ENCODE results near the gene PKMYT1. TPM values are rescaled to one million over a fixed set of nuclear protein-coding genes. Genes with fewer than 3 reads are reported as not detected.

Gene PKMYT1
- total RNA-seq, 2 experiments from 2014 or later = 101 to 117 TPM

DNA sequence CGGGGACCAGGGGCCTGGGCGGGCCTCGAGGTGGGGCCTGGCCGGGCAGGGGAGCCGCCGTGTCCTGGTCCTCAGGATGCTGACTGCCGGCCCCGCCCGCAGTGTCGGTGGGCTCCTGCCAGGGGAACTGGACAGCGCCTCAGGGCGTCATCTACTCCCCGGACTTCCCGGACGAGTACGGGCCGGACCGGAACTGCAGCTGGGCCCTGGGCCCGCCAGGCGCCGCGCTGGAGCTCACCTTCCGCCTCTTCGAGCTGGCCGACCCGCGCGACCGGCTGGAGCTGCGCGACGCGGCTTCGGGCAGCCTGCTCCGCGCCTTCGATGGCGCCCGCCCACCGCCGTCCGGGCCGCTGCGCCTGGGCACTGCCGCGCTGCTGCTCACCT is 13.4 kb downstream of the PKMYT1 start:
- peak; percentile 37 for DNase-seq
- no peak overlapping the region for H3K27ac Mint-ChIP-seq
- H3K9me3 Mint-ChIP-seq (ENCODE audit: low read depth) = no peaks in the 10 kb centered on the region
- no peak for ATAC-seq
- no peak overlapping the region for H3K4me3 Mint-ChIP-seq
- peaks cover 27% of the 10 kb centered on the region for H3K27me3 Mint-ChIP-seq
- peaks cover 40% of the 10 kb centered on the region for H3K4me1 Mint-ChIP-seq
- CTCF ChIA-PET = interaction anchor here (0.8 to 1.2 kb wide), 2 partner anchors 11 to 55 kb away, joined by 3 to 4 read pairs; partner anchors contain the start of gene FLYWCH1
- POLR2A ChIA-PET = interaction anchor here (0.9 kb wide), 1 partner anchor 162 kb away, joined by 3 read pairs; no protein-coding TSS in a partner anchor
- intact Hi-C loops (cut with DNase I, micrococcal nuclease) = loop anchor here in 1 of 2 experiments (5.0 kb wide), 1 partner anchor 294 kb away; no protein-coding TSS in a partner anchor
- peaks cover 6% of the 10 kb centered on the region for H3K36me3 Mint-ChIP-seq (ENCODE audit: low read depth)

DNA sequence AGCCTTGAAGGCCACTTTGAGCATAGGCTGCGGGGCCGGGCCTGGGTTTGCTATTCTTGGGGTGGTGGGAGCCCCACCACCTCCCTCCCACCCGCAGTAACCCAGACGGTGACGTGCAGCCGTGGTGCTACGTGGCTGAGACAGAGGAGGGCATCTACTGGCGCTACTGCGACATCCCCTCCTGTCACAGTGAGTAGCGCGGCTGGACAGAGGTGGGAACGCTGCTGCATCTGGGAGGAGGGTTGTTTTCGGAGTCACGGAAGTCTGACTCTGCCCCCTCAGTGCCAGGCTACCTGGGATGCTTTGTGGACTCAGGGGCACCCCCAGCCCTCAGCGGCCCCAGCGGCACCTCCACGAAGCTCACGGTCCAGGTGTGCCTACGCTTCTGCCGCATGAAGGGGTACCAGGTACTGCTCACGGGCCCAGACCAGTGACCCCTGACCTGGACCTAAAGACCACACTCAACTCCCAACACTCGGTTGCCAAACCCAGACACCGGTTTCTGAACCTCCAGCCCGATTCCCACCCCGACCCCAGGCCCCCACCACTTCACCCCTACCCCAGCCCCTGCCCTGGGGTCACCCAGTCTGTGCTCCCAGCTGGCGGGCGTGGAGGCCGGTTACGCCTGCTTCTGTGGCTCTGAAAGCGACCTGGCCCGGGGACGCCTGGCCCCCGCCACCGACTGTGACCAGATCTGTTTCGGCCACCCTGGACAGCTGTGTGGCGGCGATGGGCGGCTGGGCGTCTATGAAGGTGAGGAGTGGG is 14.0 kb downstream of the PKMYT1 start:
- DNase-seq = no peak
- peaks cover 30% of the 10 kb centered on the region for H3K27me3 Mint-ChIP-seq
- H3K27ac Mint-ChIP-seq = no peak overlapping the region
- peaks cover 40% of the 10 kb centered on the region for H3K4me1 Mint-ChIP-seq
- POLR2A ChIA-PET = interaction anchor here (0.9 kb wide), 1 partner anchor 163 kb away, joined by 3 read pairs; no protein-coding TSS in a partner anchor
- intact Hi-C loops (cut with DNase I, micrococcal nuclease) = loop anchor here in 1 of 2 experiments (5.0 kb wide), 1 partner anchor 294 kb away; no protein-coding TSS in a partner anchor
- H3K36me3 Mint-ChIP-seq (ENCODE audit: low read depth) = peaks cover 4% of the 10 kb centered on the region
- CTCF ChIA-PET = interaction anchor here (1.2 kb wide), 1 partner anchor 54 kb away, joined by 4 read pairs; the partner anchor contains the start of gene FLYWCH1
- no peak for ATAC-seq
- no peak overlapping the region for H3K4me3 Mint-ChIP-seq
- H3K9me3 Mint-ChIP-seq (ENCODE audit: low read depth) = no peaks in the 10 kb centered on the region

DNA sequence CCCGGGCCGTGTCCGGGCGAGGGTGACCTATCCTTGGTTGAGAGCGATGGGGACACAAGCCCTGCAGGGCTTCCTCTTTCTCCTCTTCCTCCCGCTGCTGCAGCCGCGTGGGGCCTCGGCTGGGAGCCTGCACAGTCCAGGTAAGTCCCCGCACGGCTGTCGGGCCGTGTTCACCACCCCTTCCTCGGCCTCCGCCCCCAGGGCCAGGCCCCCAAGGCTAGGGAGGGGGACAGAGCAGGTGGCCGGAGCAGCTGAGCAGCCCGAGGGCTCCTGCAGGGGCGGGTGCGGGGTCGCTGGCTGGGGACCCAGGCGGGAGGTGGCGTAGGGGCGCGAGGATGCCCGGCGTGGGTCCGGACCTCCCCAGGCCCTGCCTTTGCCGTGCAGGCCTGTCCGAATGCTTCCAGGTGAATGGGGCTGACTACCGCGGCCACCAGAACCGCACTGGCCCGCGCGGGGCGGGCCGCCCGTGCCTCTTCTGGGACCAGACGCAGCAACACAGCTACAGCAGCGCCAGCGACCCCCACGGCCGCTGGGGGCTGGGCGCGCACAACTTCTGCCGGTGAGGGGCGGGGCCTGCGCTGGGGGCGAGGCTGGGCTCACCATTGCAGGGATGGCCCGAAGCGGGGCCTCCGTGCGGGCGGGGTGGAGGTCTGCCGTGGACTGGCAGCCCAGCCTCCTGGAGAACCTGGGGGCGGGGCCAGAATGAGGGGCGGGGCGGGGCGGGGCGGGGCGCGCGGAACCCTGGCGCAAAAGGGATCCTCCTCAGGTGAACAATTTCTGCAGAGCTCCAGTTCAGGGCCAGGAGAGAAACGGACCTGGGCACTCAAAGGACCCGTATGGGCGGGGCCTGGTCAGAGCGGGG is 15.5 kb downstream of the PKMYT1 start:
- Mint-ChIP-seq H3K27me3 (peaks cover 31% of the 10 kb centered on the region), H3K4me3 (peak overlapping the region; percentile 57), H3K9me3 (ENCODE audit: low read depth) (no peaks in the 10 kb centered on the region), H3K36me3 (ENCODE audit: low read depth) (peaks cover 2% of the 10 kb centered on the region), H3K4me1 (peaks cover 32% of the 10 kb centered on the region), H3K27ac (no peak overlapping the region)
- CTCF ChIA-PET = interaction anchor here (0.6 to 1.3 kb wide), 8 partner anchors 12 to 78 kb away, joined by 3 to 6 read pairs (median 4); no protein-coding TSS in a partner anchor
- peak; percentile 18 for ATAC-seq
- intact Hi-C loops (cut with DNase I, micrococcal nuclease) = loop anchor here in 1 of 2 experiments (1.0 to 5.0 kb wide), 3 partner anchors 16 to 292 kb away; partner anchors contain the start of genes FLYWCH2 and PKMYT1
- DNase-seq = peak; percentile 82
- POLR2A ChIA-PET = interaction anchor here (0.6 kb wide), 1 partner anchor 211 kb away, joined by 3 read pairs; no protein-coding TSS in a partner anchor

DNA sequence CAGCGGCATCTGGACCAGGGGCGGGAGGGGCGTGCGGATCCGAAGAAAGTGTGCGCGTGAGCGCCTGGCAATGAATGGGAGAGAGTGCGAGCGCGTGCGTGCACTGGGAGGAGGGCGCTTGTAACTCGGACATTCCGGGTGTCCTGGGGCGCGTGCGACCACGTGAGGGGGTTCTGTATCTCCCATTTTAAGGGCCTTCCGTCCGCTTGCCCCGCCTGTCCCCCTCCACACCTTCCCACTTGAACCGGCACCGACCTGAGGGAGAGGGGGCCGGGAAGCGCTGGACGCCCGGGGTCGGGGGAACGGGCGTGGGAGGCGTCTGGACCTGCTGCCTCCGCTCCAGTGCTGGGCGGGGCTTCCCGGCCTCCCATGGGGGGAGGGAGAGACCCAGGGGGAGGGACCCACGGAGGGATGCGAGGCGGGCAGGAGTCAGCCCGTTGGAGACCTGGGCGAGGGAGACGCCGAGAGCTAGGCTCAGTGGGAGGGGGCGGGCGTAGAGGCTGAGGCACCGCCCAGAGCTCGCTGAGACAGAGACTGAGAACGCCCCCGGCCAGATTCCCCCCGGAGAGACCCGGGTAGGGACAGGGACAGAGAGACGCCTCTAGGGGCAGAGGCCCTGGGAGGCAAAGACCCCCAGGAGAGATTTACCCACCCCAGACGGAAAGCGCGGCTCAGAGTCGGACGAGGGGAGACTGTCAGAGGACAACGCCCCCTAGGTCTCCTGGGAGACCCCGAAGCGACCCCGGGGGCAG is 16.3 kb downstream of the PKMYT1 start, which contains the start of gene KREMEN2:
TSS of gene KREMEN2 (plus strand) at position 553 of the 752 bp plus-strand sequence. CDS start 246 bp downstream, outside the sequence.
- peaks cover 32% of the 10 kb centered on the region for H3K4me1 Mint-ChIP-seq

DNA sequence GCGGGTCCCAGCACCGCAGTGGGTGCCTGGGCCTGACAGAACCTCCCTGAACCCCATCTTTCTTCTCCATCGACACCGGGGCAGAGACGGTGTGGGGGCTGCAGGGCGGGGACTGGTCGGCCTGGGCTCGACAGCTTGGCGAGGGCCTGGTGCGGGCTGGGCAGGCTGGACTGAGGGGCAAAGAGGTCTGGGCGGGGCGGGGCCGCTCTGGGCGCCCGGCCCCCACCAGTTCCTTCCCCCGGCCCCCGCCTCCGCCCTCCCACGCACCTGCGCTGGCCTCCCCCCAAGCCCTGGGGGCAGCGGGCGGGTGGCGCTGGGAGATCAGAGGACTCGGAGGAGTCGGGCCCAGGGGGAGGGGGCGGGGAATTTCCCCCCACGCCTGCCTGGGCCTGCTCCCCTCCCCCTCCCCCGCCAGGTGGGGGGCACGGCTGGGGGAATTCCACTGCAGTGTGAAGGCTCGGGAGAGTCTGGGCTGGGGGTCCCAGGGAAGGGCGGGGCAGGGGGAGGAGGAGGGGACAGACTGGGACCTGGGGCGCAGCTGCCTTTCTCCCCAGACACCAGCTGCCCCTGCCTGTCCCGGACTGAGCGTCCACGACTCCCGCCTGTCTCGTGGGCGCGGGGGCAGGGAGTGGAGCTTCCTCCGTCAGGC is 17.0 kb downstream of the PKMYT1 start:
- peak; percentile 36 for DNase-seq
- no peaks in the 10 kb centered on the region for H3K9me3 Mint-ChIP-seq (ENCODE audit: low read depth)
- ChIA-PET POLR2A (no interaction called here), CTCF (interaction anchor here (0.6 to 2.2 kb wide), 9 partner anchors 9 to 149 kb away, joined by 3 to 7 read pairs (median 4); partner anchors contain the start of gene PKMYT1)
- H3K27me3 Mint-ChIP-seq = peaks cover 28% of the 10 kb centered on the region
- peaks cover 25% of the 10 kb centered on the region for H3K4me1 Mint-ChIP-seq
- no peak overlapping the region for H3K27ac Mint-ChIP-seq
- H3K4me3 Mint-ChIP-seq = peak overlapping the region; percentile 57
- peaks cover under 1% of the 10 kb centered on the region for H3K36me3 Mint-ChIP-seq (ENCODE audit: low read depth)
- intact Hi-C loops (cut with DNase I, micrococcal nuclease) = no loop called here
- no peak for ATAC-seq

More for the DNA sequence above, 16.3 kb downstream of the PKMYT1 start, which contains the start of gene KREMEN2:
- intact Hi-C loops (cut with DNase I, micrococcal nuclease) = no loop called here
- no peaks in the 10 kb centered on the region for H3K9me3 Mint-ChIP-seq (ENCODE audit: low read depth)
- peak within 1 kb of the TSS; percentile 57 for H3K4me3 Mint-ChIP-seq
- DNase-seq (peak; percentile 67), ATAC-seq (peak; percentile 23)
- POLR2A ChIA-PET = no interaction called here
- peaks cover 2% of the 10 kb centered on the region for H3K36me3 Mint-ChIP-seq (ENCODE audit: low read depth)
- H3K27me3 Mint-ChIP-seq = peaks cover 31% of the 10 kb centered on the region
- H3K27ac Mint-ChIP-seq = no peak within 1 kb of the TSS
- CTCF ChIA-PET = interaction anchor here (0.7 to 1.3 kb wide), 8 partner anchors 11 to 150 kb away, joined by 3 to 6 read pairs (median 4); no protein-coding TSS in a partner anchor

DNA sequence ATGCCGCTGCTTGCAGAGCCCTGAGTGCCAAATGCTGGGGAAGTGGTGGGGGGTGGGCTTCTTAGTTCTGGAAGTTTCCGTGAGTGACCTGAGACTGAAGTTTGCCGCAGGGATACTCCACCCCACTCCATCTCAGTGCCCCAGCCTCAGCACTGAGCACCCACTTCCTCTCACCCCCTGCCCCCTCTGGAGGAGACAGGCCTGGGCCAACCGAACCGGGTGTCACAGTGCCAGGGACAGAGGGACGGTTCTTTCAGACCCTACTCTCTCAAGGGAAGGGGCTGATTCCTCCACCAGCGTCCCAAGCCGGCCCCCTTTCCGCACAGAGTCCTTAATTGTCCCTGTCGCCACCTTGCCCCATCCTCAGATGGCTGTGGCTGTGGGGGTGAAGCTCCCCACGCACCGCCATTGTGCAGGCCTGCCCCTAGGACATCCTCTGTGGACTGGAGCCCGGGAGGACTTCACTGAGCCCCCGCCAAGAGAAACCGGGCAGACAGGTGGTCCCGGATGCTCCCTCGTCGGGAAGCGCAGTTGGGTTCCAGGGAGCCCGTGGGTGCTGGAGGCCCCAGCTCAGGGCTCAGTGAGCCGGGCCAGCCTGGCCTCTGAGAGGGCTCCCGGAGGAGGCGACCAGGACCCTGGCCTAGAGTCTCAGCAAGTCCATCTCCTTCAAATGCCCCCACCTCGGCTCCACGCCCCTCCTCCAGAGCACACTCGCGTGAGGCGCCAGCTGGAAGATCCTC is 17.7 kb downstream of the PKMYT1 start:
- Mint-ChIP-seq H3K9me3 (ENCODE audit: low read depth) (no peaks in the 10 kb centered on the region), H3K36me3 (ENCODE audit: low read depth) (no peaks in the 10 kb centered on the region)

DNA sequence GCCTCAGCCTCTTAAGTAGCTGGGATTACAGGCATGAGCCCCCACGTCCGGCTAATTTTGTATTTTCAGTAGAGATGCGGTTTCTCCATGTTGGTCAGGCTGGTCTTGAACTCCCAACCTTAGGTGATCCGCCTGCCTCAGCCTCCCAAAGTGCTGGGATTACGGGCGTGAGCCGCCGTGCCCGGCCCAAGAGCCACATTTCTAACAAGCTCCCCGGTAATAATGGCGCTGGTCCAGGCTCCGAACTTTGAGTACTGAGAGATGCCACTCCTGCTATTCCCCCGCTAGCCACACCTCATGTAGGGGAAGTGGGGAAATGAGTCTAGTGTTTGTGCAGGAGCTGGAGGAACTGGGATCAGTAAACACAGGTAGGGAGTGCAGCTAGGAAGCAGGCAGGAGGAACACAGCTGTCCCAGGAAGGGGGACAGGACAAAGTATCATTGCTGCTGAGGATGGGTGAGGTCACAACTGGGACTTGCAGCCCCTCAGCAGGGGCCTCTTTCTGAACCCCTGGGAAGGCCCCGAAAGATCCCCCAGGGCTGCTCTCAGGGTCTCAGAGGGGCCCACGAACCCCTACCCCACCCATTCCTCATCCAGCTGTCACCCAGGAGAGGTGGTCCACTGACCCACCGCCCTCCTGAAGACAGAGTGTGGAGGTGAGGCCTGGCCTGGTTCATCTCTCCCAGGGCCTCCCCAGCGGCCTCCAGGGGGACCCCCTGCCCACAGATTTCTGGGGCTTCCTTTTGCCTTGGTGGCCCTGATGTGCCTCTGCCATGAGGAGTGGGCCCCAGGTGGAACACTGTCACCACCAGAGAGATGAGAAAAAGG is 19.8 kb downstream of the PKMYT1 start:
- Mint-ChIP-seq H3K27me3 (peaks cover 21% of the 10 kb centered on the region), H3K4me1 (peaks cover 17% of the 10 kb centered on the region), H3K27ac (no peak overlapping the region), H3K36me3 (ENCODE audit: low read depth) (no peaks in the 10 kb centered on the region), H3K9me3 (ENCODE audit: low read depth) (no peaks in the 10 kb centered on the region), H3K4me3 (no peak overlapping the region)
- CTCF ChIA-PET = interaction anchor here (0.6 to 1.5 kb wide), 4 partner anchors 14 to 809 kb away, joined by 3 to 4 read pairs (median 4); no protein-coding TSS in a partner anchor
- DNase-seq = no peak
- intact Hi-C loops (cut with DNase I, micrococcal nuclease) = no loop called here
- ATAC-seq = no peak
- POLR2A ChIA-PET = interaction anchor here (1.2 kb wide), 1 partner anchor 15 kb away, joined by 3 read pairs; no protein-coding TSS in a partner anchor

More for the DNA sequence above, 17.7 kb downstream of the PKMYT1 start:
- DNase-seq (no peak), ATAC-seq (no peak)
- no peak overlapping the region for H3K4me3 Mint-ChIP-seq
- peaks cover 19% of the 10 kb centered on the region for H3K4me1 Mint-ChIP-seq
- peaks cover 23% of the 10 kb centered on the region for H3K27me3 Mint-ChIP-seq
- no peak overlapping the region for H3K27ac Mint-ChIP-seq
- POLR2A ChIA-PET = no interaction called here
- intact Hi-C loops (cut with DNase I, micrococcal nuclease) = no loop called here
- CTCF ChIA-PET = interaction anchor here (0.6 to 2.2 kb wide), 9 partner anchors 8 to 1652 kb away, joined by 3 to 7 read pairs (median 3); partner anchors contain the start of genes PKMYT1 and ZNF213

DNA sequence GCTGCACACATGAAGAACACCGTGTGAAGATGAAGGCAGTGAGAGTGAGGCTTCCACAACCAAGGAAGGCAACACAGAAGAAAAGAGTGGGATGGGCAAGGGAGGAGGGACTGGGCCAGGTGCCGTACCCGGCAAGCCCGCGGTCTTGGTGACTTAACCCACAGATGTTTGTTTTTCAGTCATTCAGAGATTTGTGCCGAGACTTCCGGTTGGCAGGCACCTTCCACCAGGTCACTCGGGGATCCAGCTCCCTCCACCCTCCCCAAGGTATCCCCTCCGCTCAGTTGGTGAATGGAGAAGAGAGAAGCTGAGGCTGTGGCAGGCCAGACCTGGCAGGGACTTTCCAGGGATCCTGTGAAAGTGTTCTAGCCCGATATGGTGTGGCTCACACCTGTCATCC is 21.0 kb downstream of the PKMYT1 start:
- H3K36me3 Mint-ChIP-seq (ENCODE audit: low read depth) = no peaks in the 10 kb centered on the region
- H3K4me1 Mint-ChIP-seq = peaks cover 14% of the 10 kb centered on the region
- CTCF ChIA-PET = interaction anchor here (0.6 to 1.0 kb wide), 2 partner anchors 48 to 61 kb away, joined by 4 to 5 read pairs; no protein-coding TSS in a partner anchor
- intact Hi-C loops (cut with DNase I, micrococcal nuclease) = no loop called here
- H3K4me3 Mint-ChIP-seq = no peak overlapping the region
- H3K9me3 Mint-ChIP-seq (ENCODE audit: low read depth) = no peaks in the 10 kb centered on the region
- POLR2A ChIA-PET = interaction anchor here (1.2 kb wide), 1 partner anchor 13 kb away, joined by 3 read pairs; no protein-coding TSS in a partner anchor
- no peak for DNase-seq
- ATAC-seq = no peak
- H3K27ac Mint-ChIP-seq = no peak overlapping the region
- peaks cover 19% of the 10 kb centered on the region for H3K27me3 Mint-ChIP-seq

DNA sequence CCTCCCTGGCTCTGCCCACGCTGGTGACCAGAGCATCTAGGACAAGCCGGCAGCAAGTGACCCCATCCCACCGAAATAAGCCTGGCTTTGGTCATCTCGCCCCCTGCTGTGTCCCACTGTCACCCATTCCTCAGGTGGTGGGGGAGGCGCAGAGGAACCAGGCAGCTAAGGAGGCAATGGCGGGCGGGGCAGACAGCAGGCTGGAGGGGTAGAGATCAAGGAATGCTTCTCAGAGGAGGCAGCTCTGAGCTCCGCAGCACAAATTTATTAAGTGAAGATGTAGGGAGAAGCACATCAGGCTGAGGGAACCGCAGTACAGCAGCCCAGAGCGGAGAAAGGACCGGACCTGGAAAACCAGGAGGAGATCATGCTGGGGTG is 23.7 kb downstream of the PKMYT1 start:
- no peak for ATAC-seq
- Mint-ChIP-seq H3K27me3 (peaks cover 8% of the 10 kb centered on the region), H3K9me3 (ENCODE audit: low read depth) (no peaks in the 10 kb centered on the region), H3K4me1 (peaks cover 3% of the 10 kb centered on the region), H3K27ac (no peak overlapping the region), H3K4me3 (no peak overlapping the region), H3K36me3 (ENCODE audit: low read depth) (no peaks in the 10 kb centered on the region)
- no peak for DNase-seq
- ChIA-PET POLR2A (interaction anchor here (0.7 kb wide), 1 partner anchor 14 kb away, joined by 3 read pairs; no protein-coding TSS in a partner anchor), CTCF (no interaction called here)
- intact Hi-C loops (cut with DNase I, micrococcal nuclease) = no loop called here
